ENCODE measurements around the gene SETD4. TPM values are rescaled to one million over a fixed set of nuclear protein-coding genes. Genes with fewer than 3 reads are reported as not detected.

SETD4 gene
- total and polyA plus RNA-seq, 2 donors (not counting 3 experiments of a cell fraction or from before 2014, with no cell fraction given): 13.0 to 25.1 TPM

- Histone ChIP-seq H3K36me3 (ENCODE audit: control insufficient read depth in 2 of 2, extremely low read depth in 1 of 2, insufficient read depth in 2 of 2, low read length in 2 of 2) (peaks cover 5 to 25% of the 10 kb centered on the region in 2 experiments), H3K4me2 (ENCODE audit: insufficient read depth, low read length) (no peak overlapping the region), H3K79me2 (ENCODE audit: control insufficient read depth, insufficient read depth, low read length) (no peaks in the 10 kb centered on the region), H4K20me1 (replicated peaks; ENCODE audit: control insufficient read depth, extremely low read depth, insufficient read depth, low read length) (no peaks in the 10 kb centered on the region), H2AFZ (ENCODE audit: low read depth, low read length) (no peak overlapping the region), H3K4me1 (ENCODE audit: control insufficient read depth, extremely low read depth, insufficient read depth, low read length) (peaks cover 9% of the 10 kb centered on the region), H3K27me3 (ENCODE audit: control insufficient read depth in 2 of 2, insufficient read depth in 2 of 2, low read length in 2 of 2) (no peaks in the 10 kb centered on the region), H3K27ac (ENCODE audit: insufficient read depth, low read depth, low read length) (no peak overlapping the region), H3K4me3 (replicated peaks in 1 of 3; ENCODE audit: insufficient read depth in 1 of 3, low read depth in 1 of 3, low read length in 3 of 3) (no peak overlapping the region), H3K9ac (replicated peaks; ENCODE audit: extremely low read depth, insufficient read depth, low read length) (no peak overlapping the region), H3K9me3 (replicated peaks; ENCODE audit: control insufficient read depth, insufficient read depth, low read length) (no peaks in the 10 kb centered on the region), H3K9me1 (replicated peaks; ENCODE audit: control insufficient read depth, extremely low read depth, insufficient read depth, low read length) (no peaks in the 10 kb centered on the region)
- ChIA-PET CTCF (interaction anchor here (0.8 to 1.8 kb wide), 2 partner anchors 13 to 202 kb away, joined by 3 to 7 read pairs; no protein-coding TSS in a partner anchor), POLR2A (no interaction called here)
- DNase-seq (ENCODE audit: low read depth, low spot score) (no peak), FAIRE-seq (no peak)
- BruUV-seq (replicated peaks): no TSS peak
- TF ChIP-seq POLR2A (IDR thresholded peaks at IDR 0.05; ENCODE audit: low read depth, low read length) (no peak), MAX (IDR thresholded peaks at IDR 0.05; ENCODE audit: insufficient read depth, insufficient read length) (no peak), POLR2AphosphoS5 (IDR thresholded peaks at IDR 0.05; ENCODE audit: insufficient read depth, low read depth, low read length) (no peak), GATA2 (IDR thresholded peaks at IDR 0.05; ENCODE audit: insufficient read depth, insufficient read length, low read depth, low read length) (no peak), JUN (IDR thresholded peaks at IDR 0.05; ENCODE audit: borderline replicate concordance, insufficient read depth, insufficient read length, low read depth) (no peak), EZH2 (IDR thresholded peaks at IDR 0.05; ENCODE audit: borderline replicate concordance, low read depth, low read length, severe bottlenecking) (no peak), MYC (IDR thresholded peaks at IDR 0.05; ENCODE audit: low read depth, low read length) (no peak), FOS (IDR thresholded peaks at IDR 0.05; ENCODE audit: borderline replicate concordance, insufficient read depth, low read length) (no peak)
- TF ChIP-seq, protein P1, sequence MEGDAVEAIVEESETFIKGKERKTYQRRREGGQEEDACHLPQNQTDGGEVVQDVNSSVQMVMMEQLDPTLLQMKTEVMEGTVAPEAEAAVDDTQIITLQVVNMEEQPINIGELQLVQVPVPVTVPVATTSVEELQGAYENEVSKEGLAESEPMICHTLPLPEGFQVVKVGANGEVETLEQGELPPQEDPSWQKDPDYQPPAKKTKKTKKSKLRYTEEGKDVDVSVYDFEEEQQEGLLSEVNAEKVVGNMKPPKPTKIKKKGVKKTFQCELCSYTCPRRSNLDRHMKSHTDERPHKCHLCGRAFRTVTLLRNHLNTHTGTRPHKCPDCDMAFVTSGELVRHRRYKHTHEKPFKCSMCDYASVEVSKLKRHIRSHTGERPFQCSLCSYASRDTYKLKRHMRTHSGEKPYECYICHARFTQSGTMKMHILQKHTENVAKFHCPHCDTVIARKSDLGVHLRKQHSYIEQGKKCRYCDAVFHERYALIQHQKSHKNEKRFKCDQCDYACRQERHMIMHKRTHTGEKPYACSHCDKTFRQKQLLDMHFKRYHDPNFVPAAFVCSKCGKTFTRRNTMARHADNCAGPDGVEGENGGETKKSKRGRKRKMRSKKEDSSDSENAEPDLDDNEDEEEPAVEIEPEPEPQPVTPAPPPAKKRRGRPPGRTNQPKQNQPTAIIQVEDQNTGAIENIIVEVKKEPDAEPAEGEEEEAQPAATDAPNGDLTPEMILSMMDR (IDR thresholded peaks at IDR 0.05; ENCODE audit: extremely low read depth in 1 of 2, insufficient read depth in 1 of 2, low read depth in 1 of 2, low read length in 2 of 2): no peak
- intact Hi-C loops (cut with micrococcal nuclease): no loop called here
- dilution Hi-C loops (cut with MboI; ENCODE audit: extremely low pct_ligation_motif_present, low sequenced_read_pairs): no loop called here
Measured at GRCh38 chr21:36041910-36042309, 18.4 kb downstream of the SETD4 start.

Data from endothelial cell of umbilical vein (primary cell).